ENCODE data around the gene RFX2. TPM values are rescaled to one million over a fixed set of nuclear protein-coding genes. Genes with fewer than 3 reads are reported as not detected.

RFX2 gene
- total RNA-seq, 2 donors from 2014 or later, result 14.0 to 14.8 TPM

DNA sequence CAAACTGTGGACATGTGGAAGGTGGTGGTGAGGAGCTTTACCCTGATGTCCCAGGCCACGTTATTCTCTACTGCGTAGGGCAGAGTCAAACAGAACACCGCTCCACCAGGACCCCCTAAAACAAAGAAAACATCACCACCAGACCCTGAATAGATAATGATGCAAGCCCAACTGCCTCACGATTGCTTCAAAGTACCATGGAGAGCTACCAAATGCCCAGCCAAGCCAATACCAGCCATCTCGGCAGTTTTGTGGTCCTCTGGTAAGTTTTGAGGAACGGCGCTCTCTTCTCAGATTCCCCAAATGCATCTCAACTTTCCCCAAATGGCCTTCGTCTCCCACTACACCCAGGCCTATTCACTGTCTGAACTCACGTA lies 138.0 kb downstream of the RFX2 start:
- peak overlapping the region in 2 of 4 donors; percentile 22 to 52 for H3K27ac ChIP-seq
- H3K36me3 ChIP-seq (replicated peaks in 1 of 2; ENCODE audit: insufficient read depth in 1 of 2, low read depth in 2 of 2), result no peaks in the 10 kb centered on the region
- no peak for ATAC-seq
- no peaks in the 10 kb centered on the region for H3K27me3 ChIP-seq
- TF ChIP-seq, protein P1, sequence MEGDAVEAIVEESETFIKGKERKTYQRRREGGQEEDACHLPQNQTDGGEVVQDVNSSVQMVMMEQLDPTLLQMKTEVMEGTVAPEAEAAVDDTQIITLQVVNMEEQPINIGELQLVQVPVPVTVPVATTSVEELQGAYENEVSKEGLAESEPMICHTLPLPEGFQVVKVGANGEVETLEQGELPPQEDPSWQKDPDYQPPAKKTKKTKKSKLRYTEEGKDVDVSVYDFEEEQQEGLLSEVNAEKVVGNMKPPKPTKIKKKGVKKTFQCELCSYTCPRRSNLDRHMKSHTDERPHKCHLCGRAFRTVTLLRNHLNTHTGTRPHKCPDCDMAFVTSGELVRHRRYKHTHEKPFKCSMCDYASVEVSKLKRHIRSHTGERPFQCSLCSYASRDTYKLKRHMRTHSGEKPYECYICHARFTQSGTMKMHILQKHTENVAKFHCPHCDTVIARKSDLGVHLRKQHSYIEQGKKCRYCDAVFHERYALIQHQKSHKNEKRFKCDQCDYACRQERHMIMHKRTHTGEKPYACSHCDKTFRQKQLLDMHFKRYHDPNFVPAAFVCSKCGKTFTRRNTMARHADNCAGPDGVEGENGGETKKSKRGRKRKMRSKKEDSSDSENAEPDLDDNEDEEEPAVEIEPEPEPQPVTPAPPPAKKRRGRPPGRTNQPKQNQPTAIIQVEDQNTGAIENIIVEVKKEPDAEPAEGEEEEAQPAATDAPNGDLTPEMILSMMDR (IDR thresholded peaks at IDR 0.05), result no peak
- no peak for TF ChIP-seq POLR2A (IDR thresholded peaks at IDR 0.05)
- peaks cover 87% of the 10 kb centered on the region for H3K4me1 ChIP-seq
- 79% methylated on average over 9 of the region's 9 CpGs for WGBS, 2 donors
- intact Hi-C loops (cut with DNase I), result no loop called here
- H3K4me3 ChIP-seq, result no peak overlapping the region
- no peaks in the 10 kb centered on the region for H3K9me3 ChIP-seq
- DNase-seq, result no peak

DNA sequence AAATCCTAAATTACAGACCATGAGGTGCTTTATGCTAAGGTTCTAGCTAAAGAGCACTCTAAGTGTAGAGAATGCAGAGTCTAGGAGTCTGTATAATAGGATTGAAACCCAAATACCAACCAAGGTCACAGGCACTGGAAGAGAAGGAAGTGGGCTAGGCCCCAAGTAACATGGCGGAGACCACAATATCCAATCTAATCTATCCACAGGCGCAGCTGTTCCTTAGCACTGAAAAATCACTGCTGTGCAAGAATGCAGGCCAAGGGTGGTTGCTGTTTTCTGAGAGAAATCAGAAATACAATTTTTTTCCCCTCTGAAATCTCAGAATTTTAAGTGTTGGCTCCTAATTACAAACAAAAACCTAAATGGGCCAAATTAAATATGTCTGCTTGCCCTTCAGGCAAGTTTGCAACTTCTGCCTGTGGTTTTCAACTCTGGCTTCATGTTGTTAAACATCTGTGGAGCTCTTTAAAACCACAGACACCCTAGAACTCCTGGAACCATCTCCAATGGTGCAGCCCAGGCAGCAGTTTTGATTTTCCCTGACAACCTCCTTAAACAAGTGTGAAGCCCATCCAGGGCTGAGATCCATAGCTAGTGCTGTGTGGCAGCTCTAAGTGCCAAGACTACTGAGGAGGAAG lies 138.5 kb downstream of the RFX2 start:
- Histone ChIP-seq H3K4me3 (no peak overlapping the region), H3K27ac (peak overlapping the region in 2 of 4 donors; percentile 22 to 52), H3K4me1 (peaks cover 88% of the 10 kb centered on the region), H3K36me3 (replicated peaks in 1 of 2; ENCODE audit: insufficient read depth in 1 of 2, low read depth in 2 of 2) (no peaks in the 10 kb centered on the region), H3K9me3 (no peaks in the 10 kb centered on the region), H3K27me3 (no peaks in the 10 kb centered on the region)
- no peak for TF ChIP-seq POLR2A (IDR thresholded peaks at IDR 0.05)
- TF ChIP-seq, protein P1 (IDR thresholded peaks at IDR 0.05), result no peak
- intact Hi-C loops (cut with DNase I), result no loop called here
- 32 to 54% methylated on average over 2 of the region's 2 CpGs for WGBS, 2 donors
- no peak for ATAC-seq
- DNase-seq, result no peak

DNA sequence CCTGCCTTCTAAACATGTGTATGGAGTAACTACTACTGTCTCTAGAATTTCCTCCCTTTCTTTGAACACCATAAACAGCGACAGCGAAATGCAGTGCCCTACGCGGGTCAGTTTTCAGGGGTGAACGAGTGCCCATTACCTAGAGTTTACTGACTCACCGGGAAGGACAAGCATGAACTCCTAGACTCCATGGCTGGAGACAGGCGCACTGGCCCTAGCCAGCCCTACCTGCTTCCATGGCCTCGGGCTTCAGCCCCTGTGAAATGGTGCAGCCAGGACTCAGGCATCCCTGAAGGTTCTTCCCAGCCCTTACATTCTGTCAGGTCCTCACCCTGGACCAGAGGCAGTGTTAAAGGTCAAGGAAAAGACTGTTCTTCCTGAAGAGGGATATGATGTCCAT lies 140.8 kb downstream of the RFX2 start:
- H3K4me1 ChIP-seq, result peaks cover 85% of the 10 kb centered on the region
- no peak for TF ChIP-seq POLR2A (IDR thresholded peaks at IDR 0.05)
- TF ChIP-seq, protein P1 (IDR thresholded peaks at IDR 0.05), result no peak
- H3K27me3 ChIP-seq, result no peaks in the 10 kb centered on the region
- peak overlapping the region; percentile 19 to 88 (median 84) for H3K27ac ChIP-seq
- intact Hi-C loops (cut with DNase I), result no loop called here
- no peak overlapping the region for H3K4me3 ChIP-seq
- ATAC-seq, result no peak
- H3K36me3 ChIP-seq (replicated peaks in 1 of 2; ENCODE audit: insufficient read depth in 1 of 2, low read depth in 2 of 2), result no peaks in the 10 kb centered on the region
- H3K9me3 ChIP-seq, result no peaks in the 10 kb centered on the region
- whole genome bisulfite sequencing, 2 donors, result 80 to 82% methylated on average over 8 of the region's 8 CpGs
- no peak for DNase-seq

DNA sequence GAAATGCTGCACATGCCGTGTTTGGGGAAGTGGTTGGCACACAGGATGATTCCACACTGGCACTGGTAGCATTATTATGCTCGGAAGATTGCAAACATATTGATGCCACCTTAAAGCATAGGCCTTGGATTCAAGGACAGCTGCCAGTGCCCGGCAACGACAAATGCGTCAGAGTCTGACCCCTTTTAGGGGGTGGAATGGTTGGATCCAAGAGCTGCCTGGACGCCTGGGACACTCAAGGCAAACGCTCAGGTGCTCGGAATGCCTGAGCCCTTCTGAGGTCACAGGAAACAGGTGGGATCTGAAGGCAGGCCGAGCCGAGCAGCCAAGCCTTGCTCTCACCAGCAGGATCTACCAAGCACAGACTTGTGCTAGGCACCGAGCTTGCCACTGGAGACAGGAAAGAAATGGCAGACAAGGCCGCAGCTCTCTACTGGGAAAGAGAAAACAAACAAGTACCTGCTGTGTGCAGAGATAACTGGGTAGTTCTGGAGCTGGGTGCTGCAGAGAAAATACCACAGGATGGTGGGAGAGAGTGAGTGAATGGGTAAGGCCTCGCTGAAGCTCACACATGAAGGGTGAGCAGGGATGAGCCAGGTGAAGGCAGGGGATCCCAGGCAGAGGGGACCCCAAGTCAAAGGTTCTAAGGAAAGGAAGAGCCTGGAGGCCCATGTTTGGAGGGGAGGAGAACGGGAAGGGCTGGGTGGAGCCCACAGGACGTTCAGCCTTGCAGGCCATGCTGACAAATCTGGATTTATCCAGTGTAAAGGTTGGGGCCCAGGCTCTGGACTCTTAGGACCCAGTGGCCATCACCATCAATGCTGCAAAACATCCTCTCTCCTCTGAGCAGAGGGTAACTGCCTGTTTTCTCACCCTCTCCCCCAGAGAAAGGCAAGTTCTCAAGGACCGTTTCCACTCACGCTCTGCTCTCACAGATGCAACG lies 141.6 kb downstream of the RFX2 start:
- peak; percentile 67 for ATAC-seq
- Histone ChIP-seq H3K36me3 (replicated peaks in 1 of 2; ENCODE audit: insufficient read depth in 1 of 2, low read depth in 2 of 2) (no peaks in the 10 kb centered on the region), H3K9me3 (no peaks in the 10 kb centered on the region), H3K27me3 (no peaks in the 10 kb centered on the region), H3K27ac (peak overlapping the region; percentile 43 to 88 (median 84)), H3K4me3 (no peak overlapping the region), H3K4me1 (peaks cover 85% of the 10 kb centered on the region)
- peak; percentile 57 to 90 (median 72) for DNase-seq
- TF ChIP-seq, protein P1 (IDR thresholded peaks at IDR 0.05), result no peak
- peak in 1 of 3 donors; percentile 42 for TF ChIP-seq POLR2A (IDR thresholded peaks at IDR 0.05)
- intact Hi-C loops (cut with DNase I), result no loop called here
- 25 to 37% methylated on average over 11 to 18 of the region's 18 CpGs for WGBS, 2 donors

All from body of pancreas (tissue), 4 donors.